Peyer's patch (tissue), 4 donors: ENCODE results near the gene STK31.

Source experiments
- POLR2A ChIP-seq, 2 donors: fragments of 450-650 bp; IDR thresholded peaks; one replicate each; pipeline ENCODE4 v1.5.1; 2017; ENCODE audit warnings: antibody characterized with exemption in 2 of 2, mild to moderate bottlenecking in 2 of 2, moderate library complexity in 2 of 2
- TF ChIP-seq, protein P1 (sequence below), 6 experiments: fragments of 450-650 bp in 4 of 6; fragments of 200-600 bp in 2 of 6; sonication (generic) in 1 of 6; IDR thresholded peaks; one replicate each; pipeline ENCODE4 v1.5.1; 2017 to 2019; ENCODE audit warnings: antibody characterized with exemption in 6 of 6, mild to moderate bottlenecking in 3 of 6, moderate library complexity in 1 of 6

DNA sequence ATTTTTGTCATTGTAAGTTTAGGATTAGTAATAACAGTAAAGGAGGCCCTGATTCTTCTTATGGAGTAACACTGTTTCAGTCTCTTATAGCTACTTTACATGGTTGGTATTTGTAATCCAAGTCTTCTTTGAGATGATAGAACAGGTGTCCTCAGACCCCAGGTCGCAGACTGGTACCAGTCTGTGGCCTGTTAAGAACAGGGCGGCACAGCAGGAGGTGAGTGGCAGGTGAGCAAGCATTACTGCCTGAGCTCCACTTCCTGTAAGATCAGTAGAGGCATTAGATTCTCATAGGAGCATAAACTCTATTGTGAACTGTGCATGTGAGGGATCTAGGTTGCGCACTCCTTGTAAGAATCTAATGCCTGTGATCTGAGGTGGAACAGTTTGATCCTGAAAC is 77.3 kb downstream of the STK31 start:
- TF ChIP-seq, protein P1, sequence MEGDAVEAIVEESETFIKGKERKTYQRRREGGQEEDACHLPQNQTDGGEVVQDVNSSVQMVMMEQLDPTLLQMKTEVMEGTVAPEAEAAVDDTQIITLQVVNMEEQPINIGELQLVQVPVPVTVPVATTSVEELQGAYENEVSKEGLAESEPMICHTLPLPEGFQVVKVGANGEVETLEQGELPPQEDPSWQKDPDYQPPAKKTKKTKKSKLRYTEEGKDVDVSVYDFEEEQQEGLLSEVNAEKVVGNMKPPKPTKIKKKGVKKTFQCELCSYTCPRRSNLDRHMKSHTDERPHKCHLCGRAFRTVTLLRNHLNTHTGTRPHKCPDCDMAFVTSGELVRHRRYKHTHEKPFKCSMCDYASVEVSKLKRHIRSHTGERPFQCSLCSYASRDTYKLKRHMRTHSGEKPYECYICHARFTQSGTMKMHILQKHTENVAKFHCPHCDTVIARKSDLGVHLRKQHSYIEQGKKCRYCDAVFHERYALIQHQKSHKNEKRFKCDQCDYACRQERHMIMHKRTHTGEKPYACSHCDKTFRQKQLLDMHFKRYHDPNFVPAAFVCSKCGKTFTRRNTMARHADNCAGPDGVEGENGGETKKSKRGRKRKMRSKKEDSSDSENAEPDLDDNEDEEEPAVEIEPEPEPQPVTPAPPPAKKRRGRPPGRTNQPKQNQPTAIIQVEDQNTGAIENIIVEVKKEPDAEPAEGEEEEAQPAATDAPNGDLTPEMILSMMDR (IDR thresholded peaks at IDR 0.05) = no peak
- no peak for TF ChIP-seq POLR2A (IDR thresholded peaks at IDR 0.05)
